Measurements from ENCODE around the gene GJA10.

The GJA10 gene

DNA sequence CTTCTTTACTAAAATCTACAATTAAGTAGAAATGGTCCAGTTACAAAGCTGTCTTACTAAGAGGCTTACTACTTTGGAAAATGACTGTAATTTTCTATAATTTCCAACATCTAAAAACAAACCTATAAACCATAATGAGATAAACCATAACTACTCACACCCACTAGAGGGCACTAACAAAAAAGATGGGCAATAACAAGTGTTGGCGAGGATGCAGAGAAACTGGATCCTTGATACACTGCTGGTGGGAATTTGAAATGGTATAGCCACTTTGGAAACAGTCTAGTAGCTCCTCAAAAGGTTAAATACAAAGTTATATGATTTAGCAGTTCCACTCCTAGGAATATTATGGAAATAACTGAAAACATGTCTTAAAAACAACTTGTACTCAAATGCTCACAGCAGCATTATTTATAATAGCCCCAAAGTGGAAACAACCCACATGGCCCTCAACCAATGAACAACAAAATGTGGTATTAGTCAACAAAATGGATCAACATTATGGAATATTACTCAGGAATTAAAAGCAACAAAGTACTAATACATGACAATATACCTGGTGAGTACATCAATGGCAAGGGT lies 50.6 kb downstream of the GJA10 start:
- no peak for DNase-seq (ENCODE audit: low spot score)
